HG02938 (cell line): ENCODE data around the gene ZNF516.
A peak's percentile ranks its signal among the peaks of the same experiment; 100 is the strongest.

ENCODE experiments used
- ATAC-seq: cut with Tn5 transposase; IDR thresholded peaks from one replicate; pipeline ENCODE4 v1.9.1; 2021; ENCODE audit warnings: mild to moderate bottlenecking, moderate library complexity; ENCODE audit not compliant: unreplicated experiment

Gene ZNF516

GRCh38 chr18:76491776-76492668, 3.0 kb downstream of the ZNF516 start:
- no peak for ATAC-seq

DNA sequence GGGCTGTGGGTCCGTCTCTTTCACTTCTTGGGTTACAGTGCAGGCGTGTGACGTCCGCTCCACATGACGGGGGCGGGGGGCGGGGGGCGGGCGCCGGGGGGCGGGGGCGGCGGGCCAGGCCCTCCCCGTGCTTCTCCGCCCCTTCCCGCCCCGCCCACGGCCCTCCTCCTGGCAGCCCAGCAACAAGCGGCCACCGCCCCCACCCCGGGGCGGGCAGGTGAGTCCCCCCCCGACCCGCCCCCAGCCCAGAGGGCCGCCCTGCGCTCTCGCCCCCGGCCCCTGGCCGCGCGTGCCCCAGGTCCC, 3.6 kb downstream of the ZNF516 start:
- ATAC-seq, result no peak

DNA sequence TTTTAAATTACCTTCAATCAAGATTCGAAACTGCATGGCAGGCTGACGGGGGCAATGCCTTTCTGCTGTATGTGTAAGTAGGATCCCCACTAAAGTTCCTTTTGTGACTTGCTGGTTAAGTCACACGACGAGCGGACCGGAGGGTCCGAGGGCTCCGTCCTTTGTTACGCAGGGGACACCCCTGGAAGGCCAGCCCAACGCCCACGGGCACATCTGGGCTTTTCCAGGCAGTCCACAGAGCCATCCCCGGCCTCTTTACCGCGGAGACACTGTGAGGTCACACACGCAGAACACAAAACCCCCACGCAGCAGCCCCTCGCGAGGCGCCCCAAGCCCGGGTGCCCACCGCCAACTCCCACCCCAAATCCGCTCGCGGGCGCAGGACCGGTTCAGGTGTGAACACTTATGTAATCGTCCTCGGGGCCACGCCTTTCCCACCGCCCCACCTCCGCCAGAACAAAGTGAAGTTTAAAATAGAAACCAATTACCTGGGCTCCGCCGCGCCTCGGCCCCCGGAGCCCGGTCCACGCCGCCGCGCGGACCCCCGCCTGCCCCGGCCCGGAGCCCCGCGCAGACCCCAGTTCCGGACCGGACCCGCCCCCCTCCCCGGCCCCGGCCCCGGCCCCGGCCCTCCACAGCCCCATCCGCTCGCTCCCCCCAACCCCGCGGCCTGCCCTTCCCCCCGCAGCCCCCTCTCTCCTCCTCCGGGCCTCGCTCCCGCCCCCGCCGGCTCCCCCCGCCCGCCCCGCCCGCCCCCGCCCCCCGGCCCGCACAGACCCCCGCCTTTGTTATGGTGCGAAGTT, 4.2 kb downstream of the ZNF516 start:
- no peak for ATAC-seq

GRCh38 chr18:76490033-76490432, 5.0 kb downstream of the ZNF516 start:
- ATAC-seq, result no peak

DNA sequence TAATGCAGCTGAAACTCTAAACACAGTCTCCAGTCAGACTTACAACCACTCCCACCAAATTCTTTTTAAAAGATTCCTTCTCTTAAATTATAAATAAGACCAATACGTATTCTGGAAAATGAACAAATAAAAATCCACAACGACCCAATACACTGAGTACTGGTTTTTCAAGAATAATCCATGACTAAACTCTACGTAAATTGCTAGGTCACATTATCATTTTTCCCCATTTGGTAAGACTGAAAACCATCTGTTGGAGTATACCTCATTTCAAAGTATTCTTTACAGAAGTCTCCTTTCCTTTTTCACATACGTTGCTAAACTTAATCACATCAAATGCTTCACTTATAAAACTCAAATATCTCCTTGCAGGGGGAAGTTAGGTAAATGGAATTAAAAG, 6.0 kb downstream of the ZNF516 start:
- no peak for ATAC-seq

- no peak for ATAC-seq
These were observed 6.9 kb downstream of the ZNF516 start for GRCh38 chr18:76488190-76488589.

- ATAC-seq, result no peak
These were observed 7.3 kb downstream of the ZNF516 start for GRCh38 chr18:76487782-76488181.

DNA sequence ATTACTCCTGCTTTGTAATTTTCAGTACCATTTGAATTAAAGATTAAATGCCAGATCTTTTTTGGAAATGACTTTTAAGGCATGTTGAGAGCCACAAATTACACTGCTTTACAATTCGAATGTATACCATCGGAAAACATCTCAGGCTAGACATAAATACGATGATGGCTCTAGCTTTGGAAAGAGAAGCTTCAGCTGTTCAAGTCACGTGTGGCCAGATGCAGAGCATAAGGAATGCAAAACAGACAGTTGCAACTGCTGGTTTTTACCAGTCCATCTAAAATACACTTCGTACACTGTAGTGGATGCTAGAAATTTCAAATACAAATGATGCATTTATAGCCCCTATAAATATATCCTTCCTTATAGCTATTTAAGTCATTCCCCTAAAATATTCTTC, 8.0 kb downstream of the ZNF516 start:
- ATAC-seq, result no peak

DNA sequence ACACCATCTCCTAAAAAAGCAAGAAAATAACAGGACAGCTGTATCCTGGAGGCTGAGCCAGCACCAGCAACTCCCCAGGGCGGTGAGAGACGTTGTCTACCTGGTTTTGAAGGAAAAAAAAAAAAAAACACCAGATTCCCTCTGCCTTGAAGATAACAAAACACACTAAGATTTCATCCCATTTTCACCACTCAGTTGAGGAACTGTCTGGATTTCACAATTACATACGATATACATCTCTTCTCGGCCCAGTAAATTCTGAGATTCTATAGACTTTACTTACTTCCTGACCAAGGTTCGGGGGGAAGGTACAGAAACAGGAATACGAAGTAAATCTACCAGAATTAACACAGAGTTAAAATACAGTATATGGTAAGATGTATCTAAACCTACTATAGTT, 8.5 kb downstream of the ZNF516 start:
- no peak for ATAC-seq

DNA sequence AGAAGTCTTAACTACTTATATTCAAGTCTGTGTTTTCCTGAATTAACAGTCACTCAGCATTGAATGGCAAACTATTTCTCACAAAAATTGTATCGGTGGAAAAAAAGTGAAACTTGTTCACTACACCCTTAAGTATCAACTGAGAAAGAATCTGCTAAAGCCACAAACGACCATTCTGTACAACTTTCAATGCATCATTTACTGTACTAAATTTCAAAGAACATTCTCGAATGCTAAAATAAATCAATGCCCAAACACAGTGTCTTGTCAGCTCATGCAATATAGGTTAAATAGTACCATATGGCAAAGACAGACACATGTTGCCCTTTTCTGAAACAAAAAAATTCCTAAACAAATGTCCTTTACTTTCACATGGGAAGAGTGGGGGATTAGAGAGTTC, 9.0 kb downstream of the ZNF516 start:
- no peak for ATAC-seq

DNA sequence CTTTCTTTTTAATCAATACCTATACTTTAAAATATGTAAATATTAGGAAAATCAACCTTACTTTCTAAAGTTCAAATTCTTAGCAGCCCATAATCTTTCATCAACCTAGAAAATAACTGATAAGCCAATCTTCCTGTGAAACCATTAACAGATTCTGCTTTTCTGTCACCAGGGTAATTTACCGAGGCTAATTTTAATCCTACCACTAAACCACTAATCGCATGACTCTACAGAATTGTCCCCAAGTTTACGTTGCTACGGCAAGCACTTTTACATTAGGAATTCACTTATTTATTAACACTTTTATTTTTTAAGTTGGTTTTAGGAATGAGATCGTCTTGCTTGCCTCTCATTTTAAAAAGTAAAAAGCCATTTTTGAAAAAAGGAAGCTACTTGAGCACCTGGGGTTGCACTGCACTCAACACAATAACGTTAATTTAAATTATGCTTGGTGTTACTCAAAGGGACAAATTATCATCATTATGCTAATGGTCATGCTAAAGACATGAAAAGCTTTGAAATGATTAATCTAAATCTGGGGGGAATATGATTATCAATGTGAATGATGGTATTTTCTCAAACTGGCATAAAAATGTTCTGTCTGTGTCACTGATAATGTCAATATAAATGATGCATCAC, 10.2 kb downstream of the ZNF516 start:
- ATAC-seq, result peak; percentile 80

GRCh38 chr18:76483780-76484179, 11.3 kb downstream of the ZNF516 start:
- ATAC-seq, result no peak

GRCh38 chr18:76482971-76483691, 11.9 kb downstream of the ZNF516 start:
- ATAC-seq, result no peak

DNA sequence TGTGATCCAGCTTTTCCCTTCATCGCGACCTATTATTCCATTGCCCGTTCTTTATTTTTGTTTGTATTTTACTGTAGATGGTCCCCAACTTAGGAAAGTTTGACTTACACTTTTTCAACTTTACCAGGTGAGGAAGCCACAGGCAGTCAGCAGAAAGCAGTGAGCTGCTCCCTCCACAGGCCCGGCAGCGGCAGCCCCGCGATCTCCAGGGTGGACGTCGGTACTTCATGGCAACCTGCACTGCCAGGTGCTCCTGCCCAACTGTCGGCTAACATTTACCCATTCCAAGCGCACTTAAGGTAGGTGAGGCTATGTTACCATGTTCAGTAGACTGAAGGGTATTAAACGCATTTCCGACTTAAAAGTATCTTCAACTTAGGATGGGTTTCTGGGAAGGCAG, 12.8 kb downstream of the ZNF516 start:
- no peak for ATAC-seq

- no peak for ATAC-seq
These were observed 14.1 kb downstream of the ZNF516 start for GRCh38 chr18:76480913-76481312.

DNA sequence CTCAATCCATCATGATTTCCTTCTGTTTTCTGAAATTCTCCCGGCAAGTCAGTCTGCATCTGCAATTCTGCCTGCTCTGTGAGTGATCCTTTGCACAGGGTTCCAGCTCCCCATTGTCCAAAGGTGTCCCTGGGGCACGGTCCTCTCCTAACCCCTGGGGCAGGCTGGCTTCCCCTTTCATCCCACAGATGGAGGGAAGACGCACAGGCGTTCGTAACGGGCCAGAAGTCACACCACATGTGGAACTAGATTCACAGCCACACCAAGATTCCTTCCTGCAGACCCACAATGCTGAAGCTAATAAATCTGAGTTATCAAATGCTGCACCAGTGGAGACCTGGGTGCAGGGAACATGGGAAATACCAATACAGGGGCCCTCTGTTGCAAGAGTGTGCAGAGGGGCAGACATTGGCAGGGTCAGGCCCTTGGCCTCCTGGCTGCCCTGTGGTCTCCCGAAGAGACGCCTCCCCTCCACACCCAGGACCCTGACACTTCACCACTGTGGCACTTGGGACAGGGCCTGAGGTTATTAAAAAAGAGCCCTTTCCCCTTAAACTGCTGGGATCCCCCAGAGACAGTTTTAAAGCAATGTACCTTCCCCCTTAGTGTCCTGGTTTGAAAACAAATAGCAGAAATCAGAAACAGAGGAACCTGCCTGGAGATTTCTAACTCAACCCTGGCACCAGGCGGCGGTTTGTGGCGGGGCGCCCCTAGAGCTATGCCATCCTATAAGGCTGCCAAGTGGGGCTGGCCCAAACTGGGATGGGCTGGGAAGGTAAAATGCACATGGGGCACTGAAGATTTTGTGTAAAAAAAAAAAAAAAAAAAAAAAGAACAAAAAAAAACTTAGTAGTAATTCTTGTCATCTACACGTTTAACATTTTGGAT, 15.4 kb downstream of the ZNF516 start:
- no peak for ATAC-seq

- peak; percentile 77 for ATAC-seq
These were observed 18.1 kb downstream of the ZNF516 start for GRCh38 chr18:76476665-76477561.

DNA sequence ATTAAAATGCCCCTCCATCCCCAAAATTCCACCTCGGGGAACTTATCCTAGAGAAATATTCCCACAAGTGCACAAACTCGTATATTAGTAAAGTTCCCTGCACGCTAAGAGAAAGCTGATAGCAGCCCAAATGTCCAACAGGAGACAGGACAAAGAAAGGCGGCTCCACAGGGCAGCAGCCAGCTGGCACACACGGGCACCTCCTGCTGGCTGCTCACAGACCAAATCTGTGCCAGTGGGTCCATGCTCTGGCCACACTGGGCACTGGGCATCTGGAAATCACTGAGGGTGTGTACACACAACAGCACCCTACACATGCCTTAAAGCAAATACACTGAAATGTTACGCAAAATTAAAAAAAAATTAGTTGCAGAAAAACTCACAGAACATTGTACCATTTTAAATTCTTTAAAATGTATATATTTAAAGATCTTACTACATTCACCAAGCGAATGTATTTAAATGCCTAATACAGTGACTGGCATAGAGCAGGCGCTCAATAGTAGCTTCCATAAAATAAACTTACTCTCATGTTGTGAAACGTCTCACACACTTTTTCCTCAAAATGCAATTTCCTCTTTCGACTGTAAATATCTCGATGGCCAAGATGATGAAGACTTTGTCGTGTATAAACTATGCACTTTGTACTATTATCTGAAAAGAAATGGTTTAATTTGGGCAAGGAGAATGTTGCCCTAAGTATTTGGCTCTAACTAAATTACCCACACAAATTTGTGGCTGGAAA, 19.4 kb downstream of the ZNF516 start:
- ATAC-seq, result no peak
